HG03060 (cell line): ENCODE measurements around the gene PPP6R2.

Experiments used
- ATAC-seq: cut with Tn5 transposase; IDR thresholded peaks from one replicate; pipeline ENCODE4 v1.9.1; 2021; ENCODE audit warnings: low read depth, moderate number of reproducible peaks; ENCODE audit not compliant: unreplicated experiment

PPP6R2 gene

GRCh38 chr22:50443801-50444625 is 100.9 kb downstream of the PPP6R2 start:
- no peak for ATAC-seq

- no peak for ATAC-seq
Measured at GRCh38 chr22:50444663-50445062, 101.5 kb downstream of the PPP6R2 start.

- no peak for ATAC-seq
Measured at GRCh38 chr22:50445071-50445879, 102.1 kb downstream of the PPP6R2 start.

- no peak for ATAC-seq
Measured at GRCh38 chr22:50445880-50446707, 103.0 kb downstream of the PPP6R2 start.

- no peak for ATAC-seq
Measured at GRCh38 chr22:50446708-50447575, 103.8 kb downstream of the PPP6R2 start.

- no peak for ATAC-seq
Measured at GRCh38 chr22:50447576-50448551, 104.7 kb downstream of the PPP6R2 start.

- ATAC-seq: no peak
Measured at GRCh38 chr22:50452649-50453048, 109.5 kb downstream of the PPP6R2 start.

- no peak for ATAC-seq
Measured at GRCh38 chr22:50454556-50455075, 111.5 kb downstream of the PPP6R2 start.

- ATAC-seq: no peak
Measured at GRCh38 chr22:50455201-50455600, 112.1 kb downstream of the PPP6R2 start.

GRCh38 chr22:50456026-50456425 is 112.9 kb downstream of the PPP6R2 start:
- ATAC-seq: no peak

GRCh38 chr22:50456466-50457234 is 113.5 kb downstream of the PPP6R2 start:
- ATAC-seq: no peak

GRCh38 chr22:50459016-50459415 is 115.9 kb downstream of the PPP6R2 start:
- ATAC-seq: no peak

- ATAC-seq: no peak
Measured at GRCh38 chr22:50459496-50460140, 116.5 kb downstream of the PPP6R2 start.

- ATAC-seq: no peak
Measured at GRCh38 chr22:50460938-50461337, 117.8 kb downstream of the PPP6R2 start.

- ATAC-seq: no peak
Measured at GRCh38 chr22:50461536-50461935, 118.4 kb downstream of the PPP6R2 start.

GRCh38 chr22:50461979-50462540 is 118.9 kb downstream of the PPP6R2 start:
- no peak for ATAC-seq
